Activated naive CD4-positive, alpha-beta T cell treated with Interleukin-2 at 50 U/mL for 16 hours (primary cell): ENCODE measurements around the gene SYNDIG1.

Source experiments
- DNase-seq: peaks from one replicate; pipeline ENCODE4 v3.0.0-alpha.2; 2020

The SYNDIG1 gene

DNA sequence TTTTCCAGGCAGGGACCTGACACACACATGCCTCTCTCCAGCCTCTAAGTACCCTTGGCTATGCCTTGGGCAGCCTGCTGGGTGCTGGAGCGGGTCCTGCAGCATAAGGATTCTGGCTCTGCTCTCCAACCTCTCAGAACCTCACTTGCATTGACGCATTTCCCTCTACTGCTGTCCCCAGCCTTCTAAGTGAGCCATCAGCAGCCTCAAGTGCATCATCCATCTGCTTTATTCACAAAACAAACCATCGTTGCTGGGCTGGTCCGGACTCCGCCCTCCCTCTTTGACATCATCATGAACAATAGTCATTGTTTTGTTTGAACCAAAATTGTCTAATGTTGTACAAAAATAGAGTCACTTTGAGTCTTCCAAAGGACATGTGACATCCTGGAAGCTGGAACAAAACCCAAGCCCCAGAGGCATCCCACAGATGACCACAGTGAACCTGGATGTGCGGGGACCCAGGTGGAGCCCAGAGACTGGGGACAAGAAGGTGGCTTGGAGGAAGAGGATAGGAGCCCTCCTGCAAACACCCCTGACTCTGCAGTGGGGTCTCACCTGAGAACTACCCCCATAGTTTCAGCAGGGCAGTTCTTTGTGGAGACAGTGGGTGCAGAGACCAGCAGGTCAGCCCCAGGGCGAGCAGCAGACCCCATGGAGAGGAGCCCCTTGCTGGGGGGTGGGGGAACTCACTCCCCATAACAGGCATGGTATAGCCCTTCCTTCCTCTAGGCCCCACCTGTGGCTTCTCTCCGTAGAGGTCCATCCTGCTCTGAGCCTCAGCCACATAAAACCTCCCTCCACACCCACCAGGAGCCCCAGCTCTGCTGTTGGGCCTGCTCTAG is 230.1 kb downstream of the SYNDIG1 start:
- DNase-seq: no peak

DNA sequence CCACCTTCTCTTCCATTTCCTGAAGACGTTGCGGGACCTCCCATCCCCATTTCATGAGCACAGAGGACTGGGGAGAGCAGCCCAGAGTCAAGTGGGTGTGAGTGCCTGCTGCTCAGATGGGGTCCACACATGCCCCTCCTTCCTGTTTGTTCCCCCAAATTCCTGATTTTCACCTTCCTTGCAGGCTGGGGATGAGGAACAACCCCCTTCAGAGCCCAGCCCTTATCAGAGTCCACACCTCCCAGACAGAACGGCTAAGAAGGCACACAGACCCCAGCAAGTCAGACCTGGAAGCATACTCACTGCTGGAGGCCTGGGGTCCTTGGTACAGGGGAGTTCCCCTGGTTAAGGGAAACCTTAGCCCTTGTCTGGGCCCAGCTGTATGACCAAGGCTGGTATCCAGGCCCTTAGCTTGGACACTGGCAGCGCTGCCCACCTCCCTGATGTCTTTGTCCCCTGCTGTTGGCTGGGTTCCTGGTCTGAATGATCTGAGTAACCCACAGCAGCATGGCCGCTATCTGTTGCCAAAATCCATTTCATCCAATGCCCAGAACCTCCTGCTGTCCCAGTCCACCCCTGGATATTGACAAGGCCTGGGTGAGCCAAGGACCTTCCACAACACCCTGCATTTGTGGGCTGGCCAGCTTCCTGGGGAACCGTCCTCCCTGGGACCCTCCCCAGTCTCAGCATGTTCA is 230.9 kb downstream of the SYNDIG1 start:
- no peak for DNase-seq

GRCh38 chr20:24701027-24701426 is 231.6 kb downstream of the SYNDIG1 start:
- DNase-seq: no peak

GRCh38 chr20:24701668-24702067 is 232.2 kb downstream of the SYNDIG1 start:
- DNase-seq: no peak

- no peak for DNase-seq
Observed at GRCh38 chr20:24702501-24703283, 233.3 kb downstream of the SYNDIG1 start.

- DNase-seq: no peak
Observed at GRCh38 chr20:24703284-24703610, 233.8 kb downstream of the SYNDIG1 start.

DNA sequence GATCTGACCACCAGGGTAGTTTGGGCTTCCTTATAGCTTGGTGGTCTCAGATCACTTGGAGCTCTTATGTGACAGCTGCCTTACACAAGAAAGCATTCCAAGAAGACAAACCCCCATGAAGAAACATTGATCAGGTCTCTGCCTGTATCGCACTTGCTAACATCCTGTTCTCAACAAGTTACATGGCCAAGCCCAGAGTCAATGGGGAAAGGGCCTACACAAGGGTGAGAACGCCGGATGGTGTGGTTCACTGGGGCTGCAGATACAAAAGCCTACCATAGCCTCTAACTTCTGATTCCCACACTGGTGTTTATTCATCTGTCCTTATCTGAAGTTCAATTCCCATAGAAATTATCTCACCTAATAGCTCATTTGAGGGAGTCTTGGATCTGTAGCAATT is 235.5 kb downstream of the SYNDIG1 start:
- DNase-seq: no peak

DNA sequence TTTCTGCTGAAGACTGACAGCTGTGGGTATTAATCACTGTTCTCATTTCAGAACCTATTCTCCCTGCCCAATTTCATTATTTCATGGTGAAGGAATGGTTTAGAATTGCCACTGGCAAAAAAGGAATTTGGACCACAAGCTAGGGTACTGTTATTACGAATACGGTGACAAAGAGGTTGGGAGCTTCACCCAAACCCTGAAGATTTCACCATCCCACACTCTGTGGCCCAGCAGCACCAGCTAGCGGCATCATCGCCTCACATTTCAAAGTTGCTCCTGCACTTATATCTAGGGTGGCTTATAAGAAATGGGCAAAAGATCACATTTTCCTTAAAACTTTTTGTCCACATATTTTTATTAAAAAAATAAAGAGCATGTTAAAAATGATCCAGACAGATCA is 236.1 kb downstream of the SYNDIG1 start:
- DNase-seq: no peak

GRCh38 chr20:24708411-24709295 is 239.2 kb downstream of the SYNDIG1 start:
- no peak for DNase-seq
